HuH-7.5 (cell line): ENCODE results near the gene KLHL8.

ENCODE experiments used
- DNase-seq: peaks from one replicate; pipeline ENCODE4 v3.0.0; 2011; ENCODE audit warnings: low spot score

The KLHL8 gene

DNA sequence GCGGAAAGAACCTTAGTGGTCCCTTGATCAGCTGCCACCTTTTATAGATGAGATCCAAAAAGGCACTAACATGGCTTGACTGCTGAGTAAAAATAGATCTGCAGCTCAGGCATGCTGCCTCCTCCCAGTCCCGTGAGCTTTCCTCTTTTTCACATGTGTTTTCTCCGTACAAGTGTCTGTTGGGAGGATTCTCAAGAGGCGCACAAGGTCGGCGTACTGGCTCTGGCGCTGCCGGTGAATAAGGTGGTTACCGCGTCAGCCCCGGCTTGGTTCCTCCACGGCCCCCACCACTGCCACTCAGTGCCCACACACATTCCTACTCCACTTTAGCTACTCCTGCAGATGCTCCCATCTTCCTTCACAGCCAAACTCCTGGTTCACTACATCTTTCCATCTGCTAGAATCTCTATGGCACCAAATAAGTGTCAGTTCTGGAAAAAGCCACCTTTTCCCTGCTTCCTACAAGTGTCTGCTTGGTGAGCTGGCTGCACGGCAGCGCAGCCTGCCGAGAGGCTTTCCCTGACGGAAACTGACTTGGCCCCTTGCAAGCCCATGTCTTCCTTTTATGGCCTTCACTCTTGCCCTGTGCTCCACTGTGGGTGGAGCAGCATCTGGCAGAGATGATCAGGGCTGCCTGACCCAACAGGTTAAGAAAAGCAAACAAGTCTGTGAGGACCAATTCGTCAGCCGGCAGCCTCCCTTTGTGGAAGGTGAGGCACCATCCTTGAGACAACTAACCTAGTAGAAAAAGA is 99.8 kb downstream of the KLHL8 start:
- no peak for DNase-seq

DNA sequence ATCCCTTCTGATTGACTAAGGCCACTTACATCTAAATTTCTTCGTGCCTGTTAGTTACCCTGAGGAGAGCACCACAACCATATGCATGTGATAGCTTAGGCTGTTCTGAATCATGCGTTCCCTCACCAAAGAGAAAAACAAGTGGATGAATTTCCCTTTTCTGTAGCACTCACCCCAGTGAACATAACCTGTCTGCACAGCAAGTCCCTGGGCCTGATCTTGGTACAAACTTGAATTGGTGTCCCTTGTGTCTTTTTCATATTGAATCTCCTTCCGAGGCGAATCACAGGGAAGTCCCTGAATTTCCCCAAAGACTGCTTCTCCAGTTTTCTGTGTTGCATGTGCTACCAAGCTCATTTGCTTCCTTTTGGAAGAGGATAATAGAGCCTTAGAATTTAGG is 100.4 kb downstream of the KLHL8 start:
- no peak for DNase-seq

DNA sequence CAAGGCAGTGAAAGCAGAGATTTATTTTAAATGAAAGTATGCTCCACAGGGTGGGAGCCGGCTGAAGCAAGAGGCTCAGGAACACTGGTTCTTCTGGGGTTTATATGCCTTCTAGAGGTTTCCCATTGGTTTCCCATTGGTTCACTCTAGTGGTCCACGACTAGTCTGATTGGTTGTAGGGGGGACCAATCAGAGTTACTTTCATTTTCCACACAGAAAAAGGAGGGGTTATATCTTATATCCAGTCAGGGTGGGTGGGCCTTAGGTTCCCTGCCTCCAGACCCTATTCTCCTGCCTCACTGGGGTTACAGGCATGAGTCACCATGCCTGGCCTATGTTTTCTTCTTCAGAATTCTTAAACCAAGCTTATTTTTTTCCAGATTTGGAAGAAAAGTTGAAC is 101.6 kb downstream of the KLHL8 start:
- DNase-seq, result no peak

DNA sequence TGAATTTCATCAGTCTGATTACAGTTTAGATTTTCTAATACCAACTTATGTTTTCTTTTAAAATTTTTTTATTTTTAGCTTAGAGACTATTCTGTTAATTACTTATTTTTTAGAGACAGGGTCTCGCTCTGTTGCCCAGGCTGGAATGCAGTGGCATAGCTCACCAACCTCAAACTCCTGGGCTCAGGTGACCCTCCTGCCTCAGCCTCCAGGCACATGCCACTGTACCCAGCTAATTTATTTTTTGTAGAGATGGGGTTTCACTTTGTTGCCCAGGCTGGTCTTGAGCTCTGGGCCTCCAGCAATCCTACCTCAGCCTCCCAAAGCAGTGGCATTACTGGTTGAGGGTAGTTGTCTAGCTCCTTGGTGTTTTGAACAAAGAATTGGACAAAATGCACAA is 102.0 kb downstream of the KLHL8 start:
- DNase-seq, result no peak

DNA sequence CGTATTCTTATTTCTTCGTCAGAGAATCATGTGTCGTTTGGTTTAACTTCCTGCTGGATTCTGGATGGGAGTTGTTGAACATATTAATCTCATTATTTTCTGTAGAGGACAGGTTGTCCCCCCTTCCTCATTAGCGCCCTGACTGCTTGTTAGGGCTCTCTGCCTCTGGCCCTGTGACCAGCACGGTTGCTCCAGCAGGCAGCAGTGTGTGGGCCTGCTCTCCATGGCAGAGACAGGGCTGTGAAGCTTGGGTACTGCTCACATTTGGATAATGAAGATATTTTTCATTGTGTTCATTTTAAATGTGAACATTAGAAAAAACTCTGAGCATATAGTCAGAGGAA is 102.7 kb downstream of the KLHL8 start:
- no peak for DNase-seq

DNA sequence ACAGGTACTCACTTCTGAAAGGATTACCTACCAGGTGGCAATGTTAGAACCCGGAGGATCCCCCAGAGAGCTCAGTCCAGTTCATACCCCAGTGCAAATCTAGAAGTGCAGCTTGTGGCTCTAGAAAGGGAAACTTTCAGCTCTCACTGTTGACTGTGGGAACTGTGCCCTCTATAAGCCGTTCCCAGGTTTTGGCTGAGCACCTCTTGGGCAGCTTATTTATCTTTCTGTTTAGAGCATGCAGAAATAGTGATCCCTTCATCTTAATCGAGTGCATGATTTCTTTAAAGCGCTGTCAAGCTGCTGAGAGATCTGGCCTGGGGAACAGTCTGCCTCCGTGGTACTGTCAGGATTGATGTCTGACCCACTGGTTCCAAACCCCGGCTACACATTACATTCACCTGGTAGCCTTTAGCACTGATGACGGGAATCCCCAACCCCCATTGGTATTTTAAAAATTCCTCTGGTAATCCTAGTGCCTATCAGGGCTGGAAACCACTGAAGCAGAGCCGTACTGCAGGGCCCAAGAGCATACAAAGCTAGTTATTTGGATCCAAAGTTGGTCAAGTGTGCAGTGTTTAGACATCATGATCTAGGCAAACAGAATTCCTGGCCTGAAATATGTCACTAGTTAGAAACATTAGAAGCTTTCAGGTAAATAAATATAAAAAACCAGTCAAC is 103.2 kb downstream of the KLHL8 start:
- no peak for DNase-seq

DNA sequence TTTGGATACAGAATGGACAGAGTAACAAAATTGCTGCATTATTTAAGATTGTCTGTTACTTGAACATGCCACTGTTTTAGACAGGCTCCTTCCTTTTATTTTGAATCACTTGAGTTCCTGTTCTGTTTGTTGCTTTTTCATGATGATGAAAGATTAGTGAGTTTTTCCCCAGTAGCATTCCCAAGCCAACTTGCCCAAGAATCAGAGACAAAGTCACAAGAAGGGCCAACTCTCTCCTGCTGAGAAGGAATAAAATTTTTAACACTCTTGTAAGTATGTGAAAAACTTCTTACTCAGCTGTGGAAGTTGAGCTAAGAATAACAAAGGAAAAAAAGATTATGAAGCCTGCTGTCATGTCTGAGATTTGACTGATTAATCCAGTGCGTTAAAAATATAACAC is 104.2 kb downstream of the KLHL8 start:
- DNase-seq, result no peak

DNA sequence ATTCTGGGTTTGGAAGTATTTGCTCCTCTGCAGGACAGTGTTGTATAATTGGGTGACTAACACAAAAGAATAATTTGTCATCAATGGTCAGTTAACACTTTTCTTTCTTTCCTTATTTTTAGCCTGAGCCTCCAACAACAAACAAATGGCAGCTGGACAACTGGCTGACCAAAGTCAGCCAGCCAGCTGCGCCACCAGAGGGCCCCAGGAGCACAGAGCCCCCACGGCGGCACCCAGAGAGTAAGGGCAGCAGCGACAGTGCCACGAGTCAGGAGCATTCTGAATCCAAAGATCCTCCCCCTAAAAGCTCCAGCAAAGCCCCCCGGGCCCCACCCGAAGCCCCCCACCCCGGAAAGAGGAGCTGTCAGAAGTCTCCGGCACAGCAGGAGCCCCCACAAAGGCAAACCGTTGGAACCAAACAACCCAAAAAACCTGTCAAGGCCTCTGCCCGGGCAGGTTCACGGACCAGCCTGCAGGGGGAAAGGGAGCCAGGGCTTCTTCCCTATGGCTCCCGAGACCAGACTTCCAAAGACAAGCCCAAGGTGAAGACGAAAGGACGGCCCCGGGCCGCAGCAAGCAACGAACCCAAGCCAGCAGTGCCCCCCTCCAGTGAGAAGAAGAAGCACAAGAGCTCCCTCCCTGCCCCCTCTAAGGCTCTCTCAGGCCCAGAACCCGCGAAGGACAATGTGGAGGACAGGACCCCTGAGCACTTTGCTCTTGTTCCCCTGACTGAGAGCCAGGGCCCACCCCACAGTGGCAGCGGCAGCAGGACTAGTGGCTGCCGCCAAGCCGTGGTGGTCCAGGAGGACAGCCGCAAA is 106.0 kb downstream of the KLHL8 start:
- DNase-seq, result no peak

DNA sequence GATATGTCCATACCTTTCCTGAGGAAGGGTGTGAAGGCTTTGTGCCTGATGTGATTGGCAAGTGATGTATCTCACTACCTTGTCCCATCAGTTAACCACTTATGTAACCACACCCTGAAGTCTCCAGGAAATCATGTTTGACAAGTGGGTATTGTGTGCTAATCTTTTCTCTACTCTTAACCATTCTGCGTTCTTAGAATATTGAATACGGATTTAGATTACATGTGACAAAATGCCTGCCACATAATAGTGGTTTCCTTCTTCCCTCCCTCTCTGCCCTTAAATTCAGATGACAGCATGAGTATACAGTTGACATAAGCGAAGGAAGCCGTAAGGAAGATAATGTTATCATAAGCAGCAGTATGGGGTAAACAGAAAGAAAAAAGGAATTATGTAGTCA is 108.4 kb downstream of the KLHL8 start:
- no peak for DNase-seq
